Measurements from ENCODE around the gene ABCA2. TPM values are rescaled to one million over a fixed set of nuclear protein-coding genes. Genes with fewer than 3 reads are reported as not detected.
A peak's percentile ranks its signal among the peaks of the same experiment; 100 is the strongest.

Gene ABCA2
- total RNA-seq, 1 experiment from 2014 or later = 19.2 TPM

DNA sequence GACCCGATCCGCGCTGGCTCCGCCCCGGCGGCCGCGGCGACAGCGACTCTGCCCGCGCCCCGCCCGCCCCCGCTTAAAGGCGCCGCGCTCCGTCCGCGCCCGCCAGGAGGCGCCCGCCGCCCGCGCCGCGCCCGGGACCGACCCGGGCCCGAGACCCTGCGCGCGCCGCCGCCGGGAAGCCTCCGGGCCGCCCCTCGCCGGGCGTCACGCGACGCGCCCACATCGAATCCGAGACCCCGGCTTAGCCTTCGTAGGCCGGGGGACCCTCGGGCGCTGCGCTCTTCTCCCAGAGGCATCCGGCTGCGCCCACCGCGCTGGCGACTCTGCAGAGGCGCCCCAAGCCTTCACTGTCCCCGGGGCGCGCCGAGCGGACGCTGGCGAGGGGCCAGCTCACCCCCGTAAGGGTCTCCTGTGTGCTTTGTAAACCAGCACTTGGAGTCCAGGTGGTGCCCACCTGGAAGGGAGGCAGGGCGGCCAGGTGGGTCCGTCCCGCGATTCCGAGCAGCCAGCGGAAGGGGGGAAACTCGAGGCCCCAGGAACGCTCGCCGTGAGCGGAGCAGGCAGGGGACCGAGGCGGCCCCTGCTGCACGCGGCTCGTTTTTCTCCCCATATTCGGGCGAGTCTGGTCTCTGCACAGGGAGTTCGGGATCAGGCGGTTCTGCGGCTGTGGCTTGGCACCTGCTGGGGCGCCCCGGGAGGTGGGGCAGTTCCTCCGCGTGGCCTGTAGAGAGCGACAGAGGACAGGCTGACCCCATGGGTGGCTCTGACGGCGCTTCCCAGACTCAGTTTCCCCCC, 423 bp upstream of the ABCA2 start:
- Mint-ChIP-seq H3K27ac (no peak overlapping the region), H3K4me1 (0 out of 2 replicates have a peak, but pooled peaks cover 2% of the 10 kb centered on the region), H3K4me3 (peak overlapping the region; percentile 58), H3K27me3 (ENCODE audit: low read depth) (peaks cover 17% of the 10 kb centered on the region), H3K36me3 (no peaks in the 10 kb centered on the region), H3K9me3 (no peaks in the 10 kb centered on the region)
- peak; percentile 60 for ATAC-seq
- CTCF ChIA-PET = interaction anchor here (0.6 to 4.1 kb wide), 82 partner anchors 8 to 431 kb away, joined by 3 to 58 read pairs (median 7); partner anchors contain the start of genes AJM1, CCDC183, CLIC3 and ENTPD2
- peak; percentile 62 for DNase-seq (ENCODE audit: low spot score)
- POLR2A ChIA-PET = interaction anchor here (1.6 kb wide), 1 partner anchor 195 kb away, joined by 3 read pairs; no protein-coding TSS in a partner anchor
- TF ChIP-seq, protein P1, sequence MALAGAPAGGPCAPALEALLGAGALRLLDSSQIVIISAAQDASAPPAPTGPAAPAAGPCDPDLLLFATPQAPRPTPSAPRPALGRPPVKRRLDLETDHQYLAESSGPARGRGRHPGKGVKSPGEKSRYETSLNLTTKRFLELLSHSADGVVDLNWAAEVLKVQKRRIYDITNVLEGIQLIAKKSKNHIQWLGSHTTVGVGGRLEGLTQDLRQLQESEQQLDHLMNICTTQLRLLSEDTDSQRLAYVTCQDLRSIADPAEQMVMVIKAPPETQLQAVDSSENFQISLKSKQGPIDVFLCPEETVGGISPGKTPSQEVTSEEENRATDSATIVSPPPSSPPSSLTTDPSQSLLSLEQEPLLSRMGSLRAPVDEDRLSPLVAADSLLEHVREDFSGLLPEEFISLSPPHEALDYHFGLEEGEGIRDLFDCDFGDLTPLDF (CRISPR knock-in tag; IDR thresholded peaks at IDR 0.05) = no peak
- TF ChIP-seq ZBTB21 (CRISPR knock-in tag; IDR thresholded peaks at IDR 0.05; ENCODE audit: borderline replicate concordance) = no peak
- no peak for TF ChIP-seq IRF2 (CRISPR knock-in tag; IDR thresholded peaks at IDR 0.05; ENCODE audit: borderline replicate concordance, low read depth)
- TF ChIP-seq RORB (CRISPR knock-in tag; IDR thresholded peaks at IDR 0.05) = no peak
- TF ChIP-seq, protein P2, sequence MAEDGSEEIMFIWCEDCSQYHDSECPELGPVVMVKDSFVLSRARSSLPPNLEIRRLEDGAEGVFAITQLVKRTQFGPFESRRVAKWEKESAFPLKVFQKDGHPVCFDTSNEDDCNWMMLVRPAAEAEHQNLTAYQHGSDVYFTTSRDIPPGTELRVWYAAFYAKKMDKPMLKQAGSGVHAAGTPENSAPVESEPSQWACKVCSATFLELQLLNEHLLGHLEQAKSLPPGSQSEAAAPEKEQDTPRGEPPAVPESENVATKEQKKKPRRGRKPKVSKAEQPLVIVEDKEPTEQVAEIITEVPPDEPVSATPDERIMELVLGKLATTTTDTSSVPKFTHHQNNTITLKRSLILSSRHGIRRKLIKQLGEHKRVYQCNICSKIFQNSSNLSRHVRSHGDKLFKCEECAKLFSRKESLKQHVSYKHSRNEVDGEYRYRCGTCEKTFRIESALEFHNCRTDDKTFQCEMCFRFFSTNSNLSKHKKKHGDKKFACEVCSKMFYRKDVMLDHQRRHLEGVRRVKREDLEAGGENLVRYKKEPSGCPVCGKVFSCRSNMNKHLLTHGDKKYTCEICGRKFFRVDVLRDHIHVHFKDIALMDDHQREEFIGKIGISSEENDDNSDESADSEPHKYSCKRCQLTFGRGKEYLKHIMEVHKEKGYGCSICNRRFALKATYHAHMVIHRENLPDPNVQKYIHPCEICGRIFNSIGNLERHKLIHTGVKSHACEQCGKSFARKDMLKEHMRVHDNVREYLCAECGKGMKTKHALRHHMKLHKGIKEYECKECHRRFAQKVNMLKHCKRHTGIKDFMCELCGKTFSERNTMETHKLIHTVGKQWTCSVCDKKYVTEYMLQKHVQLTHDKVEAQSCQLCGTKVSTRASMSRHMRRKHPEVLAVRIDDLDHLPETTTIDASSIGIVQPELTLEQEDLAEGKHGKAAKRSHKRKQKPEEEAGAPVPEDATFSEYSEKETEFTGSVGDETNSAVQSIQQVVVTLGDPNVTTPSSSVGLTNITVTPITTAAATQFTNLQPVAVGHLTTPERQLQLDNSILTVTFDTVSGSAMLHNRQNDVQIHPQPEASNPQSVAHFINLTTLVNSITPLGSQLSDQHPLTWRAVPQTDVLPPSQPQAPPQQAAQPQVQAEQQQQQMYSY (CRISPR knock-in tag; IDR thresholded peaks at IDR 0.05) = no peak
- TF ChIP-seq, protein P3, sequence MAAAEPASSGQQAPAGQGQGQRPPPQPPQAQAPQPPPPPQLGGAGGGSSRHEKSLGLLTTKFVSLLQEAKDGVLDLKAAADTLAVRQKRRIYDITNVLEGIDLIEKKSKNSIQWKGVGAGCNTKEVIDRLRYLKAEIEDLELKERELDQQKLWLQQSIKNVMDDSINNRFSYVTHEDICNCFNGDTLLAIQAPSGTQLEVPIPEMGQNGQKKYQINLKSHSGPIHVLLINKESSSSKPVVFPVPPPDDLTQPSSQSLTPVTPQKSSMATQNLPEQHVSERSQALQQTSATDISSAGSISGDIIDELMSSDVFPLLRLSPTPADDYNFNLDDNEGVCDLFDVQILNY (CRISPR knock-in tag; IDR thresholded peaks at IDR 0.05) = 0 out of 2 replicates have a peak, but pooled peaks have one; percentile 24
- TF ChIP-seq, protein P4, sequence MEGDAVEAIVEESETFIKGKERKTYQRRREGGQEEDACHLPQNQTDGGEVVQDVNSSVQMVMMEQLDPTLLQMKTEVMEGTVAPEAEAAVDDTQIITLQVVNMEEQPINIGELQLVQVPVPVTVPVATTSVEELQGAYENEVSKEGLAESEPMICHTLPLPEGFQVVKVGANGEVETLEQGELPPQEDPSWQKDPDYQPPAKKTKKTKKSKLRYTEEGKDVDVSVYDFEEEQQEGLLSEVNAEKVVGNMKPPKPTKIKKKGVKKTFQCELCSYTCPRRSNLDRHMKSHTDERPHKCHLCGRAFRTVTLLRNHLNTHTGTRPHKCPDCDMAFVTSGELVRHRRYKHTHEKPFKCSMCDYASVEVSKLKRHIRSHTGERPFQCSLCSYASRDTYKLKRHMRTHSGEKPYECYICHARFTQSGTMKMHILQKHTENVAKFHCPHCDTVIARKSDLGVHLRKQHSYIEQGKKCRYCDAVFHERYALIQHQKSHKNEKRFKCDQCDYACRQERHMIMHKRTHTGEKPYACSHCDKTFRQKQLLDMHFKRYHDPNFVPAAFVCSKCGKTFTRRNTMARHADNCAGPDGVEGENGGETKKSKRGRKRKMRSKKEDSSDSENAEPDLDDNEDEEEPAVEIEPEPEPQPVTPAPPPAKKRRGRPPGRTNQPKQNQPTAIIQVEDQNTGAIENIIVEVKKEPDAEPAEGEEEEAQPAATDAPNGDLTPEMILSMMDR (IDR thresholded peaks at IDR 0.05) = 0 out of 2 replicates have a peak, but pooled peaks have one; percentile 9
- TF ChIP-seq HMGA2 (CRISPR knock-in tag; IDR thresholded peaks at IDR 0.05) = no peak
- TF ChIP-seq, protein P5, sequence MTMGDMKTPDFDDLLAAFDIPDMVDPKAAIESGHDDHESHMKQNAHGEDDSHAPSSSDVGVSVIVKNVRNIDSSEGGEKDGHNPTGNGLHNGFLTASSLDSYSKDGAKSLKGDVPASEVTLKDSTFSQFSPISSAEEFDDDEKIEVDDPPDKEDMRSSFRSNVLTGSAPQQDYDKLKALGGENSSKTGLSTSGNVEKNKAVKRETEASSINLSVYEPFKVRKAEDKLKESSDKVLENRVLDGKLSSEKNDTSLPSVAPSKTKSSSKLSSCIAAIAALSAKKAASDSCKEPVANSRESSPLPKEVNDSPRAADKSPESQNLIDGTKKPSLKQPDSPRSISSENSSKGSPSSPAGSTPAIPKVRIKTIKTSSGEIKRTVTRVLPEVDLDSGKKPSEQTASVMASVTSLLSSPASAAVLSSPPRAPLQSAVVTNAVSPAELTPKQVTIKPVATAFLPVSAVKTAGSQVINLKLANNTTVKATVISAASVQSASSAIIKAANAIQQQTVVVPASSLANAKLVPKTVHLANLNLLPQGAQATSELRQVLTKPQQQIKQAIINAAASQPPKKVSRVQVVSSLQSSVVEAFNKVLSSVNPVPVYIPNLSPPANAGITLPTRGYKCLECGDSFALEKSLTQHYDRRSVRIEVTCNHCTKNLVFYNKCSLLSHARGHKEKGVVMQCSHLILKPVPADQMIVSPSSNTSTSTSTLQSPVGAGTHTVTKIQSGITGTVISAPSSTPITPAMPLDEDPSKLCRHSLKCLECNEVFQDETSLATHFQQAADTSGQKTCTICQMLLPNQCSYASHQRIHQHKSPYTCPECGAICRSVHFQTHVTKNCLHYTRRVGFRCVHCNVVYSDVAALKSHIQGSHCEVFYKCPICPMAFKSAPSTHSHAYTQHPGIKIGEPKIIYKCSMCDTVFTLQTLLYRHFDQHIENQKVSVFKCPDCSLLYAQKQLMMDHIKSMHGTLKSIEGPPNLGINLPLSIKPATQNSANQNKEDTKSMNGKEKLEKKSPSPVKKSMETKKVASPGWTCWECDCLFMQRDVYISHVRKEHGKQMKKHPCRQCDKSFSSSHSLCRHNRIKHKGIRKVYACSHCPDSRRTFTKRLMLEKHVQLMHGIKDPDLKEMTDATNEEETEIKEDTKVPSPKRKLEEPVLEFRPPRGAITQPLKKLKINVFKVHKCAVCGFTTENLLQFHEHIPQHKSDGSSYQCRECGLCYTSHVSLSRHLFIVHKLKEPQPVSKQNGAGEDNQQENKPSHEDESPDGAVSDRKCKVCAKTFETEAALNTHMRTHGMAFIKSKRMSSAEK (CRISPR knock-in tag; IDR thresholded peaks at IDR 0.05; ENCODE audit: borderline replicate concordance) = no peak
- TF ChIP-seq NFATC4 (CRISPR knock-in tag; IDR thresholded peaks at IDR 0.05) = no peak
- TF ChIP-seq, protein P6, sequence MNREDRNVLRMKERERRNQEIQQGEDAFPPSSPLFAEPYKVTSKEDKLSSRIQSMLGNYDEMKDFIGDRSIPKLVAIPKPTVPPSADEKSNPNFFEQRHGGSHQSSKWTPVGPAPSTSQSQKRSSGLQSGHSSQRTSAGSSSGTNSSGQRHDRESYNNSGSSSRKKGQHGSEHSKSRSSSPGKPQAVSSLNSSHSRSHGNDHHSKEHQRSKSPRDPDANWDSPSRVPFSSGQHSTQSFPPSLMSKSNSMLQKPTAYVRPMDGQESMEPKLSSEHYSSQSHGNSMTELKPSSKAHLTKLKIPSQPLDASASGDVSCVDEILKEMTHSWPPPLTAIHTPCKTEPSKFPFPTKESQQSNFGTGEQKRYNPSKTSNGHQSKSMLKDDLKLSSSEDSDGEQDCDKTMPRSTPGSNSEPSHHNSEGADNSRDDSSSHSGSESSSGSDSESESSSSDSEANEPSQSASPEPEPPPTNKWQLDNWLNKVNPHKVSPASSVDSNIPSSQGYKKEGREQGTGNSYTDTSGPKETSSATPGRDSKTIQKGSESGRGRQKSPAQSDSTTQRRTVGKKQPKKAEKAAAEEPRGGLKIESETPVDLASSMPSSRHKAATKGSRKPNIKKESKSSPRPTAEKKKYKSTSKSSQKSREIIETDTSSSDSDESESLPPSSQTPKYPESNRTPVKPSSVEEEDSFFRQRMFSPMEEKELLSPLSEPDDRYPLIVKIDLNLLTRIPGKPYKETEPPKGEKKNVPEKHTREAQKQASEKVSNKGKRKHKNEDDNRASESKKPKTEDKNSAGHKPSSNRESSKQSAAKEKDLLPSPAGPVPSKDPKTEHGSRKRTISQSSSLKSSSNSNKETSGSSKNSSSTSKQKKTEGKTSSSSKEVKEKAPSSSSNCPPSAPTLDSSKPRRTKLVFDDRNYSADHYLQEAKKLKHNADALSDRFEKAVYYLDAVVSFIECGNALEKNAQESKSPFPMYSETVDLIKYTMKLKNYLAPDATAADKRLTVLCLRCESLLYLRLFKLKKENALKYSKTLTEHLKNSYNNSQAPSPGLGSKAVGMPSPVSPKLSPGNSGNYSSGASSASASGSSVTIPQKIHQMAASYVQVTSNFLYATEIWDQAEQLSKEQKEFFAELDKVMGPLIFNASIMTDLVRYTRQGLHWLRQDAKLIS (CRISPR knock-in tag; IDR thresholded peaks at IDR 0.05; ENCODE audit: borderline replicate concordance) = no peak
- TF ChIP-seq MXD4 (CRISPR knock-in tag; IDR thresholded peaks at IDR 0.05; ENCODE audit: borderline replicate concordance) = no peak
- TF ChIP-seq, protein P7, sequence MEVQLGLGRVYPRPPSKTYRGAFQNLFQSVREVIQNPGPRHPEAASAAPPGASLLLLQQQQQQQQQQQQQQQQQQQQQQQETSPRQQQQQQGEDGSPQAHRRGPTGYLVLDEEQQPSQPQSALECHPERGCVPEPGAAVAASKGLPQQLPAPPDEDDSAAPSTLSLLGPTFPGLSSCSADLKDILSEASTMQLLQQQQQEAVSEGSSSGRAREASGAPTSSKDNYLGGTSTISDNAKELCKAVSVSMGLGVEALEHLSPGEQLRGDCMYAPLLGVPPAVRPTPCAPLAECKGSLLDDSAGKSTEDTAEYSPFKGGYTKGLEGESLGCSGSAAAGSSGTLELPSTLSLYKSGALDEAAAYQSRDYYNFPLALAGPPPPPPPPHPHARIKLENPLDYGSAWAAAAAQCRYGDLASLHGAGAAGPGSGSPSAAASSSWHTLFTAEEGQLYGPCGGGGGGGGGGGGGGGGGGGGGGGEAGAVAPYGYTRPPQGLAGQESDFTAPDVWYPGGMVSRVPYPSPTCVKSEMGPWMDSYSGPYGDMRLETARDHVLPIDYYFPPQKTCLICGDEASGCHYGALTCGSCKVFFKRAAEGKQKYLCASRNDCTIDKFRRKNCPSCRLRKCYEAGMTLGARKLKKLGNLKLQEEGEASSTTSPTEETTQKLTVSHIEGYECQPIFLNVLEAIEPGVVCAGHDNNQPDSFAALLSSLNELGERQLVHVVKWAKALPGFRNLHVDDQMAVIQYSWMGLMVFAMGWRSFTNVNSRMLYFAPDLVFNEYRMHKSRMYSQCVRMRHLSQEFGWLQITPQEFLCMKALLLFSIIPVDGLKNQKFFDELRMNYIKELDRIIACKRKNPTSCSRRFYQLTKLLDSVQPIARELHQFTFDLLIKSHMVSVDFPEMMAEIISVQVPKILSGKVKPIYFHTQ (CRISPR knock-in tag; IDR thresholded peaks at IDR 0.05) = no peak
- TF ChIP-seq, protein P8, sequence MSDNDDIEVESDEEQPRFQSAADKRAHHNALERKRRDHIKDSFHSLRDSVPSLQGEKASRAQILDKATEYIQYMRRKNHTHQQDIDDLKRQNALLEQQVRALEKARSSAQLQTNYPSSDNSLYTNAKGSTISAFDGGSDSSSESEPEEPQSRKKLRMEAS (CRISPR knock-in tag; IDR thresholded peaks at IDR 0.05) = 0 out of 2 replicates have a peak, but pooled peaks have one; percentile 12
- TF ChIP-seq KAT7 (CRISPR knock-in tag; IDR thresholded peaks at IDR 0.05; ENCODE audit: borderline replicate concordance) = no peak
